GM19463 (cell line): Measurements from ENCODE around the gene CELA3A.

Experiments
- ATAC-seq: cut with Tn5 transposase; IDR thresholded peaks from one replicate; pipeline ENCODE4 v1.9.1; 2021; ENCODE audit warnings: mild to moderate bottlenecking, moderate library complexity; ENCODE audit not compliant: unreplicated experiment

The CELA3A gene

DNA sequence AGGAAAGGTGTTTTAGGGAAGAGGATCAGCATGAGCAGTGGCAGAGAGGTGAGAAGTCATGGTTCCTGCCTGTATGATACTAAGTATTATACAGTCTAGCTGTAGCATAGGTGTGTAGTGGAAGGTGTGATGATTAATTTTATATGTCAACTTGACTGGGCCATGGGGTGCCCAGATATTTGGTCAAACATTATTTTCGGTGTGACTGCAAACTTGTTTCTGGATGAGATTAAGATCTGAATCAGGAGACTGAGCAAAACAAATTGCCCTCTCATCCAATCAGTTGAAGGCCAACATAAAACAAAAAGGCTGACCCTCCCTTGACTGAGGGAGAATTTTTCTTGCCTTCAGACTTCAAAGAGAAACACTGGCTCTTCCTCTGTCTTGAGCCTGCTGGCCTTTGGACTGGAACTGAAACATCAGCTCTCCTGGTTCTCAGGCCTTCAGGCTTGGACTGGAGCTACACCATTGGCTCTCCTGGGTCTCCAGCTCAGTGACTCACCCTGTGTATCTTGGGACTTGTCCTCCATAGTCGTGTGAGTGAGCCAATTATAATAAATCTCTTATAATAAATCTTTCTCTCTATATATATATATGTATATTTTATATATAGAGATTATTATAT lies 44.3 kb downstream of the CELA3A start:
- ATAC-seq: no peak

- no peak for ATAC-seq
Measured at GRCh38 chr1:22048351-22049192, 47.1 kb downstream of the CELA3A start.

DNA sequence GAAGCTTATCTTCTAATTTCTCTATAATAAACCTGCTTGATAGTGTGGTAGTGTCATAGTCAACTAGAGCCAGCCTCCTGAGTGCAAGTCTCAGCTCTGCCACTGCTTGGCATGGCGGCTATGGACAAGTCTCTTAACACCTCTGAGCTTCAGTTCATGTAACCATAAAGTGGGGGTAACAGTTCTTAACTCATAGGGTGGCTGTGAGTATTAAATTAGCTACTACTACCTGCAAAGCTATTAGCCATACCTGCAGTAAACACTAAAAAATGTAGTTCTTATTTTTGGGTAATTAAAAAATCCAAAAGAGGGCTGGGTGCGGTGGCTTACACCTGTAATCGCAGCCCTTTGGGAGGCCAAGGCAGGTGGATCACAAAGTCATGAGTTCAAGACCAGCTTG lies 48.9 kb downstream of the CELA3A start:
- no peak for ATAC-seq

DNA sequence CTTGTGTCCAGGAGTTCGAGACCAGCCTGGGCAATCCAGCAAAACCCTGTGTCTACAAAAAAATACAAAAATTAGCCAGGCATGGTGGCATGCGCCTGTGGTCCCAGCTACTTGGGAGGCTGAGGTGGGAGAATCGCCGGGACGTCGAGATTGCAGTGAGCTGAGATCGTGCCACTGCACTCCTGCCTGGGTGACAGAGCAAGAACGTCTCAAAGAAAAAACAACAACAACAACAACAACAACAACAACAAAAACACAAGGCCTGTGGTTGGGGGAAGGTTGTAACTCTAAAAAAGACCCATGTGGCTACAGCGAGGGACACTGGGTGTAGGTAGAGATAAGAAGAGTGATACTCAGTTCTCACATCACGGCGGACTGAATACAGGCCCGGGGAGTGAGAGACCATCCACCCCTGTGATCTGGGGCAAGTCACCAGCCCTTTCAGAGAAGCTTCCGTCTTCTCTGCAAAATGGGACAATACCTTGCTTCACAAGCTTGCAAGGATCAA lies 50.2 kb downstream of the CELA3A start:
- no peak for ATAC-seq

- peak; percentile 89 for ATAC-seq
Measured at GRCh38 chr1:22052115-22053016, 50.9 kb downstream of the CELA3A start, which contains the start of gene CDC42. CDC42 (plus strand) TSS chr1:22052709; CDS start chr1:22078479, 25,770 bp downstream.

DNA sequence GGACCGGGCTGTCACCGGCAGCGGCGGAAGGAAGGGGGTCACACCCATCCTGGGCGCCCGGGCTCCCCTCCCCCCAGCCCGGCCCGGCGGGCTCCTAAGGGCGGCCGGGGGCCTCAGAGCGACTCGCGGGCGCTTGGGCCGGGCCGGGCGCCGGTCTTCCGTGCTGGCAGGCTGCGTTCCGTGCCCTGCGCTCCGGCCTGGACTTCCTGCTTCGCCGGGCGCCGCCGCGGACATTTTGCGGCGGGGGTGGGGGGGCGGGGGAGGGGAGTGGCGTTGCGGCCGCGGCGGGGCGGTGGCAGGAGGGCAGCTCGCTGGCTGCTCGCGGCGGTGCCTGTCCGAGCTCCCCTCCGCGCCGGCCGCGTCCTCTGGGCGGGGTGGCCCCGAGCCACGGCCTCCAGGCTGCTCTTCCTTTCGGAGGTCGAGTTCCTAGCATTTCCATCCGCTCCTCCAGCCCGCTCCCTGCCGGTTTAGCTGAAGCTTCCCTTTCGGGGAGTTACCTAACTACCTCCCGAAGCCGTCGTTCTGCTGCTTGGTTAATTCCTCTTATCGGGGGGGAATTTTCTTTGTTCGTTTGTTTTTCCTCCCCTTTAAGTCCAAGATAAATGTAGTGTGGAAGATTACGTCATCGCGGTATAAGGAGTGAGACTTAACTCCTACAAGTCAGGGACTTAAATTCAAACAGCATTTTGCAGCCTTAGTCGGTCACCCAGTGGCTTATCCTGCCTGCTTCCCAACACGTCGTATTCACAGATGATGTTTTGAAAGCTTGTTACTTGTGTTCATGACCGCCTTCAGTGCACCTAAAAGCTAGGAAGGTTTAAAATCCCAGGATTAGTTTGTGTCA lies 51.8 kb downstream of the CELA3A start:
- ATAC-seq: peak; percentile 38

- ATAC-seq: no peak
Measured at GRCh38 chr1:22053861-22054770, 52.7 kb downstream of the CELA3A start.

DNA sequence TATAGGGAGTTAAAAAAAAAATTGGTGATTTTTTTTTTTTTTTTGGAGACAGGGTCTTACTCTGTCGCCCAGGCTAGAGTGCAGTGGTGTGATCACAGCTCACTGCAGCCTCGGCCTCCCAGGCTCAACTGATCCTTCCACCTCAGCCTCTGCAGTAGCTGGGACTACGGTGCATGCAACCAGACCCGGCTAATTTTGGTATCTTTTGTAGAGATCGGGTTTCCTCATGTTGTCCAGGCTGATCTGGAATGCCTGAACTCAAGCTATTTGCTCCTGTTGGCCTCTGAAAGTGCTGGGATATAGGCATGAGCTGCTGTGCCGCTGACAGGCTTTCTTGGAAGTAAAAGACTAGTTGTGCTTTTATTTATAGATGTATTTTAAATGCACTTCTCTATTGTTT lies 54.0 kb downstream of the CELA3A start:
- no peak for ATAC-seq

DNA sequence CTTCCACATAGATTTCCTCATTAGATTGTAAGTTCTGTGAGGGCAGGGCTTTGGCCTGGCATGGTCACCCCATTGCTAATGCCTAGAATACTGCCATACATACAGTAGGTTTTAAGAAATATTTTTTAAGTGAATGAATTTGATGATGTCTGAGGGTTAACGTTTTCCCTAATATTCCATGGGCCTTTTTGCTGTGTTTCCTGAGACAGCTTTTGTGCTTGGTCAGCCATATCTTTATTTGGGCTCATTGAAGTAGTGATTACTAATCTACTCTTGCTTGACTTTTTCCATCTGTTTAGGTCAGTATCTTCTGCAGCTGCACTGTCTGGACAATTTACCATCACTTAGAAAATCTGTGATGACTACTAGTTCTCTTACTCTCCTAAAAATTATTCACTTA lies 54.6 kb downstream of the CELA3A start:
- no peak for ATAC-seq

DNA sequence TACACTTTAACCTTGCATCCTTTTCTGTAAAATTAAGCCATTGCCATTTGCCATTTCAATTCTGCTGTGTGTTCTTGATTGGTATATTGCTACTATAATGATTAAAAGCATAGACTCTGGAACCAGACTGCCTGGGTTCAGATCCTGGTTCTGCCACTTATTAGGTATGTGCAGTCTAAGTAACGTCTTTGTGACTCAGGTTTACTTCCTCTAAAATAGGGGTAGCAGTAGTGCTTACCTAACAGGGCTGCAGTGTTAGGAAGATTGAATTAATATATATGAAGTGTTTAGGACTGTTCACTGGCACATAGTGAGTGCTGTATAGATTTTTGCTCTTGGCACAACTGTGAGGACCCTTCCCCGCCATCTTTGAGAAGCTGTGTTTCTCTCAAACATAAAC lies 55.5 kb downstream of the CELA3A start:
- no peak for ATAC-seq

GRCh38 chr1:22057861-22058260 lies 56.4 kb downstream of the CELA3A start:
- no peak for ATAC-seq
